NOMO-1 (cell line): ENCODE data around the gene EFNB2.

Experiments used
- DNase-seq, 2 experiments: peaks; one replicate each; lab custom pipeline; 2025; ENCODE audit not compliant: unreplicated experiment in 2 of 2; lab: John Stamatoyannopoulos, UW

Gene EFNB2

GRCh38 chr13:106535552-106536243 is at the start of gene EFNB2:
Gene EFNB2, minus strand, starts transcription at chr13:106535662. Its CDS starts 698 bp downstream, at chr13:106534964.
- DNase-seq: peak; percentile 85 to 91

- no peak for DNase-seq
Observed at GRCh38 chr13:106581225-106581624, 45.8 kb upstream of the EFNB2 start.

DNA sequence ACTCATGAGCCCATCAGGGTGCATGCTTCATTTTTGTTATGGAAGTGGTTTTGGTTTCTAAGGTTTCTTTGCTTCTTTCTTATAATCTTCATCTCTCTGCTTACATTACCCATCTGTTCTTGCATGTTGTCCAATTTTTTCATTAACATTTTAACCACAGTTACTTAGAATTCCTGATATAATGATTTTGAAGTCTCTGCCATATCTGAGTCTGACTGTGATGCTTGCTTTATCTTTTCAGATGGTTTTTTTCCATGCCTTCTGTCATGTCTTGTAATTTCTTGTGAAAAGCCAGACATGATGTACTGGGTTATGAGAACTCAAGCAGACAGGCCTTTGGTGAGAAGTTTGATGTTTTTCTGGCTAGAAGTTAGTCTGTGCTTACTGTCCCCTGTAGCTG is 40.4 kb upstream of the EFNB2 start:
- DNase-seq: no peak

- no peak for DNase-seq
Observed at GRCh38 chr13:106573868-106574267, 38.4 kb upstream of the EFNB2 start.

- no peak for DNase-seq
Observed at GRCh38 chr13:106573284-106573846, 37.9 kb upstream of the EFNB2 start.

- no peak for DNase-seq
Observed at GRCh38 chr13:106570299-106570852, 34.9 kb upstream of the EFNB2 start.

DNA sequence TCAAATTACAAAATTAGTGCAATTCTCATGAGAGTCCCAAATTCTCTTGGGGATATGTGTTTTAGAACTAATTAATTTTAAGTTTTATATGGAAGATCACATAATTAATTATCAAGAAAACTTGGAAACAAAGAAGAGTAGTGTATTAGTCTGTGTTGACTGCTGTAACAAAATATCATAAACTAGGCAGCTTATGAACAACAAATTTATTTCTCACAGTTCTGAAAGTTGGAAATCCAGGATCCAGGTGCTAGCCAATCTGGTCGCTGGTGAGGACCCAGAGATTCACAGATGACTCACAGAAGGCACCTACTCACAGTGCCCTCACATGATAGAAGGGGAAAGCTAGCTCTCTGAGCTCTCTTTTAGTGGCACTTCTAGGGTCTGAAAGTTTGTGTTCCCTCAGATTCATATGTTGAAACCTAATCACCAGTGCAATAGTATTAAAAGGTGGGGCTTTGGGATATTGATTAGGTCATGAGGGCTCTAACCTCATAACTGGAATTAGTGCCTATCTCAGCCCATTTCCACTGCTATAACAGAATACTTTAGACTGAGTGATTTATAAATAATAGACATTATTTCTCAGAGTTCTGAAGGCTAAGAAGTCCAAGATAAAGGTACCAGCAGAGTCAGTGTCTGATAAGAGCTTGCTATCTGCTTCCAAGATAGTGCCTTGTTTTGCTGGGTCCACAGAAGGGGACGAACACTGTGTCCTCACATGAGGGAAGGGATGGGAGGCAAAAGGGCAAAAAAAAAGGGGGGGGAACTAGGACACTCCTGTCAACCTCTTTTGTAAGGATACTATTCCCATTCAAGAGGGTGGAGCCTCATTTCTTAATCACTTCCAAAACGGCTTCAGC is 34.0 kb upstream of the EFNB2 start:
- DNase-seq: no peak

DNA sequence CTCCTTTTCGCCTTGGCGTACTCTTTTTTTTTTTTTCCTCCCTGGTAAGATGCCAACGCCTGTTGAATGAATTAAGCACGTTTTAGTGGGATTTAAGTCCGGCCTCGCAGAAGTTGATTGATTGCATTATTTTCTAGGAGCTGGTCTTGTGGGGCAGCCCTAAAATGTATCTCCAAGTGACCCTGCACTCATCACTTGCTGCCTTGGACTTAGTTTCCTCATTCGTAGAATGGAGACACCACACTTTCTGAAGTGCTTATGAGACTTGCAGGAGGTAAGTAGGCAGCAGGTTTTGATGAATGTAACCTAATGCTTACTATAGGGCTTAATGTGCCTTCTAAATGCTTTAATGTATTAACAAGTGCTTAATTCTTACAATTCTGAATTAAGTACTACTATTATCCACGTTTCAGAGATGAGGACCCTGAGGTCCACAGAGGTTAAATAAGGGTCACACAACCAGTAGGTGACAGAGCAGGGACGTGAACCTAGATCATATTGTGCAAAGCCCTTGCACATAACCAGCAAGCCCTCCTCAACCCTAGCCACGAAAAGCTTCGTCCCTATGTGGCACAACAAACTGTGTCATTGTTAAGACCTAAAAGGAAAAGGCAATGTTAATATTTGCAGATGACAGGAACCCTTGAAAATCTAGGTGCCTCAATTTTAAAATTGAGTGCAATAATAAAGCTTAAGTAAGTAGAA is 33.0 kb upstream of the EFNB2 start:
- no peak for DNase-seq

DNA sequence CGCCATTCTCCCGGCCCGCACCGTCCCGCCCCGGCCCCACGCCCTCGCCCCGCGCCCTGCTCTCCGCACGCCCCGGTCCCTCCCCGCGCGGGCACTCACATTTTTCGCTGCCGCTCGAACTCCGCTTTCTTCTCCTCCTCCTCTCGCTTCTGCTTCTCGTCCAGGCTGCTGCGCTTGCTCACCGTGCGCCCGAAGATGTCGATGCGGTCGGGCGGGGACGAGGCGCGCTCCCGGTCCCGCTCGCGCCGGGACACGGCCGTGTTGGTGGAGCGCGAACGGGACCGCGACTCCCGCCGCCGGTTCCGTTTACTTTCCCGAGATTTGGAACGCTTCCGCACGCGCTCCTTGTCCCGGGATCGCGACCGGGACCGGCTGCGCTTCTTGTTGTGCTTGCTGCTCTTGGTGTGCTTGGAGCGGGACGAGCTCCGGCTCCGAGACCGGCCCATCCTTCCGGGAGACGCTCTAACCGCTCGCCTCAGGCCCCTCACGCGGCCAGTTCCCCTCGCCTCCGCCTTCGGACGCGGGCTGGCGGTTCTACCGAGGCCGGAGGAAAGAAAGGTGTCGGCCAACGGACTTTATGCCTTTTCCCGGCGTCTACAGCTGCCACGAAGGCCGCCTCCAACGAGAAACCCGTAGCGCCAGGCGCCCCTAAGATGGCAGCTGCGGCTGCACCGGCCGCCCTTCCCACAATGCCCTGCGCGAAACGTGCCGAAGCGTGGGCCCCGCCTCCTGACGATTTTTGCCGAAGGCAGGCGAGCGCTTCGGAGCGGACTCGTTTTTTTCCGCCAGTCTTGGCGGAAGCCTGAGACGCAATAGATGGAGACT is 32.2 kb upstream of the EFNB2 start, which contains the start of gene ARGLU1:
ARGLU1 (minus strand) TSS at position 664 of the 825 bp plus-strand sequence; CDS start at position 446, 218 bp downstream.
- DNase-seq: peak; percentile 88 to 95

DNA sequence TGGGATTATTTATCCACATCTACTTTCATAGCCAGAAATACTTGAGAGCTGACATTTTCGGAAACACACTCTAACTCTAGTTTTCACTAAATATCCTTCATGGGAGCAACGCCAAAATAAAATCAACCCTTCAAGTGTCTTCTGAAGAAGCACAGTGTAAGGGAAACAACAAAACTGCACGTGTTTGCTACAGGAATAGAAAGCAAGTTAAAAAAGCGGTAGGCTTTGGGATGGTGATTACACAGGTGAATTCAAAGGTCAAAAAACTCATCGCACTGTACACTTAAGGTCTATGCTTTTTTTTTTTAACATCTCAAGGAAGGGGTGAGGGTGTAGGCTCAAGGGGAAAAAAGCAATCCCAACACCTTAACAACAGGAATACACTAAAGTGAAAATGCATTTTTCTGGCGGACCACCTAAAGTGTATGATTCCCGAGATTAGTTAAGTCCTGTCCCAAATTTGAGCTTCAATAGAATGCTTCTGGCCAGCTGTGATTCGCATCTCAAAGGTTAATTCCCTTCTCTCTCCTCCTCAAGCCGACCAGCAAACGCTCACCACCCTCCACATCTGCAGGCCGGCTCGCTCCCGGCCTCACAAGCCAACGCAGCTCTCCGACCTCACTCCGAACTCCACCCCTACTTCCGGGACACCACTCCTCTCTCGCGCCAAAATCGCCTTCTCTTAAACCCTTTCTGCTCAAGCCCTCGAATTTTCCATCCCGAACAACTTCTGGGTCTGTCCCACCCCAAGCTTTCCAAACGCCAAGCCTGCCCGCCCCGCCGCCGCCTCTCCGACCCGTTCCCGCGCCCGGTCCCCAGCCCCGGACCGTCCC is 31.4 kb upstream of the EFNB2 start:
- peak; percentile 47 to 58 for DNase-seq

DNA sequence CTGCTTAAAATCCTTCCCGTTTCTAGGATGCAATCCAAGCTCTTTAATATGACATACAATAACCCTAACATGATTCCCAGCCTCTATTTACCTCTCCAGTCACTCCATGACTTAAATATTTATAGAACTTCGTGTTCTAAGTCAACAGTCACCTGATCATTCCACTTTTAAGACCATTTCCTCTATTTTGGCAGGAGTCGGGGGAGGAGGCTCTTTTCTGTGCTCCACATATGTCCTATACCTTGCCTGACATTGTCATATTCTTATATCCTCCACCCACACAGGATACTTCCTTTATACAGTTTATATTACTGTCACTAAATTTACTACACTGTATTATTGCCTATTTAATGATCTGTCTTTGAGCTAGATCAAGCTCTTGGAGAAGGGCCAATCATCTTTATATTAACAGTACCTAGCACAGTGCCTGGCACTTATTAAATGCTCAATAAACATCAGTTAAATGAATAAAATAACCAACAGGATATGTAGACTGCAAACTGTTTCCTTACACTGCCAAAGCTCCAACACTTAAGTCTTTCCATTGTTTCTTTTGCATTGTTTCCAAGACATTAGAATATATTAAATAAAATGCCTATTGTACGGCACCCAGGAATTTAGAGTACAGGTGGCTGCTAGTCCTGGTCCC is 29.8 kb upstream of the EFNB2 start:
- peak; percentile 19 to 35 for DNase-seq

GRCh38 chr13:106562301-106562700 is 26.8 kb upstream of the EFNB2 start:
- no peak for DNase-seq

- no peak for DNase-seq
Observed at GRCh38 chr13:106561551-106562170, 26.2 kb upstream of the EFNB2 start.

GRCh38 chr13:106560821-106561220 is 25.4 kb upstream of the EFNB2 start:
- no peak for DNase-seq

DNA sequence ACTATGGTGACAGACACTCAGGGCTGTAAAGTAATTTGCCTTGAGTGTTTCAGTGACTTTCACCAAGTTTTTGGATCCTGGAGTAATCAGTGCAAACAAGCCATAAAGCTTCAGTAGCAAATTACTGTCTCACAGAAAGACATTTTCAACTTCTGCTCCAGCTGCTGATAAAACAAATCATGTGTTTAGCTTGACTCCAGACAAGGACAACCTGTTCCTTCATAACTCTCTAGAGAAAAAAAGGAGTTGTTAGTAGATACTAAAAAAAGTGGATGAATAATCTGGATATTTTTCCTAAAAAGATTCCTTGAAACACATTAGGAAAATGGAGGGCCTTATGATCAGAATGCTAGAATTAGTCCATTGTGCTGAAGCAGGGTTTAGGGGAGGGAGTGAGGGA is 23.1 kb upstream of the EFNB2 start:
- no peak for DNase-seq

DNA sequence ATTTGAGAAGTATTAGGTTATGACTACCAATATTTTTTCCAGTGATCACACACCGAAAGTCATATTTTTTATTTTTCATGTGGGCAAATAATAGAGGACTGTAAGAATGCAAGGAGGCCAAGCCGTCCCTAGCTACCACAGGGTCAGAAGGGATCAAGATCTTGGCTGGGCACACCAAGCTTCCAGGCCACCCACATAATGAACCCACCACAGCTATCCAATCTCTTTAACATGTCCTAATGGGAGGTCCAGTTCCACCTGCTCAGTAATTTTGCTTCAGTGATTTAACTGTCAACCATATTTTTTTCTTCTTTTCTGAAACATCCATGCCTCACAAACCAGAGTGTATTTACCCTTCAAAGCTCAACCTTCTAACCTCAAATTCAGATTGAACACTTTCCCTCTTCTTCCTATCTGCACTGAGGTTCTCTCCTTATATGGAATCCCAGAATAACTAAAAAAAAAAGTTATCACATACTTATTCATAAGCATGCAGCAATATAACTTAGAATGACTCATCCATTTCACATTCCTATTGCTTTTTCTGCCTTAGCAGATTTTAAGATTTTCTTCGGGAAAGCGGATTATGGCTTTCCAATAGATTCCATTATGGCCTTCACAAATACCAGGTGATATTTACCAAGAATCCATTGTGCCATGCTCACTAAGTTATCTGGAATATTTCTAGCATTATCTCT is 20.3 kb upstream of the EFNB2 start:
- no peak for DNase-seq

DNA sequence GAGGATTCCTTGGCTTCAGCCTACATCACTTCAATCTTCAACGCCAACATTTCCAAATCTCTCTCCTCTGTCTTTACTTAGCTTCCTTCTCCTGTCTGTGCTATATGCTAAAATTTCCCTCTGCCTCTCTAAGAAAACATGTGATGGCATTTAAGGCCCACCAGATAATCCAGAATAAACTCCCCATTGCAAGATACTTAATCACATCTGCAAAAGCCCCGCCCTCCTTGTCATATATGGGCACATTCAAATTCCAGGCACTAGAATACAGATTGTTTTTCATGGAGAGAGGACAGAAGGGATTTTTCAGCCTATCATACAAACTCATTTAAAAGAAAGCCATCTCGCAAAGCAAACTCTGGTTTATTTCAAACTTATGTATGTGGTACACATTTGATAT is 16.3 kb upstream of the EFNB2 start:
- no peak for DNase-seq
